Endothelial cell of umbilical vein (primary cell): ENCODE results near the gene ARHGAP18. TPM values are rescaled to one million over a fixed set of nuclear protein-coding genes. Genes with fewer than 3 reads are reported as not detected.
A peak's percentile ranks its signal among the peaks of the same experiment; 100 is the strongest.

Experiments used
- BruUV-seq: library from RNA; stranded (reverse); fragments of 400-500 nt; replicated peaks from 2 replicates; lab custom pipeline; 2021; lab: Mats Ljungman, UMichigan
- CTCF ChIA-PET: fragments of 300-600, 350-600 bp; sonication (Branson Sonifier 250); formaldehyde crosslinking; loops from one replicate; lab custom pipeline; 2021; ENCODE audit warnings: antibody characterized with exemption, inconsistent platforms; lab: Charles Lee
- POLR2A ChIA-PET: fragments of 300-600, 350-600 bp; sonication (Branson Sonifier 250); formaldehyde crosslinking; loops from one replicate; lab custom pipeline; 2021; ENCODE audit warnings: antibody characterized with exemption, inconsistent platforms; lab: Charles Lee
- DNase-seq: peaks from one replicate; pipeline ENCODE4 v3.0.0-alpha.2; 2011; ENCODE audit warnings: low read depth, low spot score
- FAIRE-seq: peaks from 2 replicates; lab custom pipeline; 2011; peaks lifted over from hg19 to GRCh38; lab: Jason Lieb, UNC
- H2AFZ ChIP-seq: 2 replicates; pipeline ENCODE4 v1.6.0; 2012; ENCODE audit warnings: low read depth, low read length, control low read depth, inconsistent platforms
- H3K27ac ChIP-seq: 2 replicates; pipeline ENCODE4 v1.5.1; 2011; ENCODE audit warnings: low read depth, mild to moderate bottlenecking, control low read depth, low read length, moderate library complexity; ENCODE audit not compliant: insufficient read depth
- H3K27me3 ChIP-seq, 2 experiments: 2 replicates each; pipeline versions ENCODE4 v1.6.0 to v1.6.1; 2011; ENCODE audit warnings: low read length in 2 of 2, mixed read lengths in 1 of 2; ENCODE audit not compliant: control insufficient read depth in 2 of 2, insufficient read depth in 2 of 2
- H3K36me3 ChIP-seq, 2 experiments: 2 replicates in 1 of 2; 3 replicates in 1 of 2; pipeline ENCODE4 v1.5.1; 2011; ENCODE audit warnings: low read length in 2 of 2, mild to moderate bottlenecking in 1 of 2, moderate library complexity in 1 of 2; ENCODE audit not compliant: control insufficient read depth in 2 of 2, insufficient read depth in 2 of 2; ENCODE audit errors: extremely low read depth in 1 of 2
- H3K4me1 ChIP-seq: 3 replicates; pipeline ENCODE4 v1.5.1; 2011; ENCODE audit warnings: mild to moderate bottlenecking, low read length; ENCODE audit not compliant: control insufficient read depth, insufficient read depth; ENCODE audit errors: extremely low read depth
- H3K4me2 ChIP-seq: 2 replicates; pipeline ENCODE4 v1.6.1; 2011; ENCODE audit warnings: low read length, control low read depth, mixed read lengths; ENCODE audit not compliant: insufficient read depth
- H3K4me3 ChIP-seq, 3 experiments: fragments of 200-600 bp in 1 of 3; sonication (generic), shearing (Covaris generic) in 1 of 3; replicated peaks in 1 of 3; 2 replicates each; pipeline ENCODE4 v1.5.1; 2011 to 2016; ENCODE audit warnings: control low read depth in 3 of 3, low read length in 3 of 3, mild to moderate bottlenecking in 2 of 3, inconsistent platforms in 1 of 3, low read depth in 1 of 3, moderate library complexity in 1 of 3; ENCODE audit not compliant: insufficient read depth in 1 of 3
- H3K79me2 ChIP-seq: 2 replicates; pipeline ENCODE4 v1.6.0; 2012; ENCODE audit warnings: low read length, inconsistent platforms; ENCODE audit not compliant: control insufficient read depth, insufficient read depth
- H3K9ac ChIP-seq: replicated peaks from 2 replicates; pipeline ENCODE3; 2011; ENCODE audit warnings: low read length, control low read depth; ENCODE audit not compliant: insufficient read depth; ENCODE audit errors: extremely low read depth
- H3K9me1 ChIP-seq: replicated peaks from 3 replicates; pipeline ENCODE4 v1.6.0; 2011; ENCODE audit warnings: mild to moderate bottlenecking, low read length; ENCODE audit not compliant: control insufficient read depth, insufficient read depth; ENCODE audit errors: extremely low read depth
- H3K9me3 ChIP-seq: replicated peaks from 2 replicates; pipeline ENCODE4 v1.5.1; 2012; ENCODE audit warnings: low read length, inconsistent platforms; ENCODE audit not compliant: control insufficient read depth, insufficient read depth
- H4K20me1 ChIP-seq: replicated peaks from 2 replicates; pipeline ENCODE3; 2011; ENCODE audit warnings: mild to moderate bottlenecking, low read length; ENCODE audit not compliant: control insufficient read depth, insufficient read depth; ENCODE audit errors: extremely low read depth
- EZH2 ChIP-seq: IDR thresholded peaks from 2 replicates; pipeline ENCODE4 v1.6.1; 2012; ENCODE audit warnings: borderline replicate concordance, low read depth, mild to moderate bottlenecking, moderate library complexity, low read length, inconsistent platforms; ENCODE audit not compliant: severe bottlenecking
- FOS ChIP-seq: IDR thresholded peaks from 2 replicates; pipeline ENCODE4 v1.6.1; 2011; ENCODE audit warnings: mild to moderate bottlenecking, low read length, moderate library complexity, borderline replicate concordance; ENCODE audit not compliant: insufficient read depth
- GATA2 ChIP-seq: IDR thresholded peaks from 2 replicates; pipeline ENCODE4 v1.7.0; 2011; ENCODE audit warnings: low read depth, mild to moderate bottlenecking, moderate library complexity, mixed read lengths, low read length; ENCODE audit not compliant: insufficient read length, insufficient read depth
- JUN ChIP-seq: IDR thresholded peaks from 2 replicates; pipeline ENCODE4 v1.6.1; 2011; ENCODE audit warnings: borderline replicate concordance, low read depth; ENCODE audit not compliant: insufficient read length, insufficient read depth
- MYC ChIP-seq: IDR thresholded peaks from one replicate; pipeline ENCODE4 v1.6.1; 2011; ENCODE audit warnings: mild to moderate bottlenecking, low read depth, low read length
- POLR2A ChIP-seq: IDR thresholded peaks from 2 replicates; pipeline ENCODE4 v1.6.1; 2012; ENCODE audit warnings: low read depth, mild to moderate bottlenecking, control low read depth, low read length
- POLR2AphosphoS5 ChIP-seq: IDR thresholded peaks from 2 replicates; pipeline ENCODE4 v1.6.1; 2012; ENCODE audit warnings: low read depth, mild to moderate bottlenecking, control low read depth, low read length, moderate library complexity; ENCODE audit not compliant: insufficient read depth
- dilution Hi-C: fragments of 300-500 bp; cut with MboI; formaldehyde crosslinking; loops from one replicate; pipeline ENCODE4 v1.15.0; 2019; ENCODE audit warnings: low sequenced_read_pairs; ENCODE audit not compliant: extremely low pct_ligation_motif_present
- intact Hi-C: fragments of 100-400 bp; cut with micrococcal nuclease; formaldehyde crosslinking; loops from one replicate; pipeline ENCODE4 v1.10.0; 2022
- polyA plus RNA-seq, 4 experiments: library from polyadenylated mRNA; depleted of rRNA in 3 of 4; stranded (reverse) in 3 of 4; unstranded in 1 of 4; fragments of >200 nt; gene quantifications; 2 replicates each; pipeline versions ENCODE4 v1.2.1 to v1.2.3, GENCODE V29; 2011 to 2012; ENCODE audit warnings: missing spikeins in 1 of 4
- total RNA-seq: library from RNA; stranded (reverse); gene quantifications from 2 replicates; pipeline ENCODE4 v1.2.3, GENCODE V29; 2021
- TF ChIP-seq, protein P1 (sequence below), 2 donors: IDR thresholded peaks; 1 replicate in 1 of 2; 2 replicates in 1 of 2; pipeline ENCODE4 v1.5.1; 2011; ENCODE audit warnings: low read length in 2 of 2, mild to moderate bottlenecking in 2 of 2, moderate library complexity in 2 of 2, control low read depth in 1 of 2, inconsistent platforms in 1 of 2, low read depth in 1 of 2; ENCODE audit not compliant: insufficient read depth in 1 of 2; ENCODE audit errors: extremely low read depth in 1 of 2
- TF ChIP-seq, protein P2 (sequence below): IDR thresholded peaks from 2 replicates; pipeline ENCODE4 v1.6.1; 2011; ENCODE audit not compliant: insufficient read depth, insufficient read length

The ARHGAP18 gene
- total and polyA plus RNA-seq, 2 donors (not counting 3 experiments of a cell fraction or from before 2014, with no cell fraction given) = 13.1 to 86.1 TPM

GRCh38 chr6:129638686-129639085 lies 71.3 kb downstream of the ARHGAP18 start:
- DNase-seq (no peak), FAIRE-seq (peak; percentile 4)
- BruUV-seq = TSS peak; percentile 93
- intact Hi-C loops (no loop called here), dilution Hi-C loops (no loop called here)
- Histone ChIP-seq H3K27ac (peak overlapping the region; percentile 82), H3K36me3 (peaks cover 8 to 29% of the 10 kb centered on the region in 2 experiments), H3K4me1 (peaks cover 62% of the 10 kb centered on the region), H3K4me3 (no peak overlapping the region), H4K20me1 (no peaks in the 10 kb centered on the region), H3K27me3 (no peaks in the 10 kb centered on the region), H3K4me2 (peak overlapping the region; percentile 18), H3K9ac (peak overlapping the region; percentile 17), H2AFZ (no peak overlapping the region), H3K9me3 (no peaks in the 10 kb centered on the region), H3K9me1 (no peaks in the 10 kb centered on the region), H3K79me2 (peaks cover 22% of the 10 kb centered on the region)
- ChIA-PET POLR2A (interaction anchor here (0.5 kb wide), 1 partner anchor 90 kb away, joined by 11 read pairs; no protein-coding TSS in a partner anchor), CTCF (interaction anchor here (1.6 to 1.9 kb wide), 2 partner anchors 39 to 92 kb away, joined by 4 read pairs; no protein-coding TSS in a partner anchor)
- TF ChIP-seq POLR2AphosphoS5 (no peak), JUN (no peak), POLR2A (no peak), EZH2 (no peak), FOS (no peak), MYC (no peak), GATA2 (no peak)
- TF ChIP-seq, protein P1, sequence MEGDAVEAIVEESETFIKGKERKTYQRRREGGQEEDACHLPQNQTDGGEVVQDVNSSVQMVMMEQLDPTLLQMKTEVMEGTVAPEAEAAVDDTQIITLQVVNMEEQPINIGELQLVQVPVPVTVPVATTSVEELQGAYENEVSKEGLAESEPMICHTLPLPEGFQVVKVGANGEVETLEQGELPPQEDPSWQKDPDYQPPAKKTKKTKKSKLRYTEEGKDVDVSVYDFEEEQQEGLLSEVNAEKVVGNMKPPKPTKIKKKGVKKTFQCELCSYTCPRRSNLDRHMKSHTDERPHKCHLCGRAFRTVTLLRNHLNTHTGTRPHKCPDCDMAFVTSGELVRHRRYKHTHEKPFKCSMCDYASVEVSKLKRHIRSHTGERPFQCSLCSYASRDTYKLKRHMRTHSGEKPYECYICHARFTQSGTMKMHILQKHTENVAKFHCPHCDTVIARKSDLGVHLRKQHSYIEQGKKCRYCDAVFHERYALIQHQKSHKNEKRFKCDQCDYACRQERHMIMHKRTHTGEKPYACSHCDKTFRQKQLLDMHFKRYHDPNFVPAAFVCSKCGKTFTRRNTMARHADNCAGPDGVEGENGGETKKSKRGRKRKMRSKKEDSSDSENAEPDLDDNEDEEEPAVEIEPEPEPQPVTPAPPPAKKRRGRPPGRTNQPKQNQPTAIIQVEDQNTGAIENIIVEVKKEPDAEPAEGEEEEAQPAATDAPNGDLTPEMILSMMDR (IDR thresholded peaks at IDR 0.05; ENCODE audit: extremely low read depth in 1 of 2, insufficient read depth in 1 of 2, low read depth in 1 of 2, low read length in 2 of 2) = no peak
- TF ChIP-seq, protein P2, sequence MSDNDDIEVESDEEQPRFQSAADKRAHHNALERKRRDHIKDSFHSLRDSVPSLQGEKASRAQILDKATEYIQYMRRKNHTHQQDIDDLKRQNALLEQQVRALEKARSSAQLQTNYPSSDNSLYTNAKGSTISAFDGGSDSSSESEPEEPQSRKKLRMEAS = no peak
